DMS53 treated with DMSO at 0.1 percent for 48 hours (cell line): ENCODE data around the gene SULF2.
"Not testable (repeated sequence)": the region's sequence is repeated elsewhere in the genome, so short reads cannot be mapped to it uniquely, and the experiment has no call there.

Experiments
- DNase-seq: peaks from one replicate; lab custom pipeline; 2025; ENCODE audit not compliant: unreplicated experiment; lab: John Stamatoyannopoulos, UW

Gene SULF2

DNA sequence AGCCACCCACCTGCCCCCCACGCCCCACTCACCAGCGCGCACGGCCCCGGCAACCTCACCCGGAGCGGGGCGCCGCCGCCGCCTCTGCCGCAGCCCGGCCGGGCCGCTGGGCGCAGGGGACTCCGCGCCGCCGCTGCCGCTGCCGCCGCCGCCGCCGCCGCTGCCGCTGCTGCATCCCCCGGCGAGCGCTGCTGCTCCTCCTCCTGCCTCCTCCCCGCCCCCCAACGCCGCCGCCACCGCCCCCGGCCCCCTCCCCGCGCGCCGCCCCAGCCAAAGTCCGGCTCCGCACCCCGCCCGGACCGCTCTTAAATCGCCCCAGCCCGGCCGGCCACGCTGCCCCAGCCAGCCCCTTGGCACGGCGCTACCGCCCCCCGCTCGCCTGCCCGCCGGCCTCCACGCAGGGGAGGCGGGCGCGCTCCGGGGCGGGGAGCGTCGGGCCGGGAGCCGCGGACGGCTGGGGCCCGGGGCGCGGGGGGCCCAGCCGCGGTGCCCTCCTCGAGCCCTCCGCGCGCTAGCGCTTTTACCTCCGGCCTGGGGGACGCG is at the start of gene SULF2:
Gene SULF2, minus strand, starts transcription at position 171 of the 543 bp plus-strand sequence. CDS start 28,118 bp downstream, outside the sequence.
- no peak for DNase-seq

DNA sequence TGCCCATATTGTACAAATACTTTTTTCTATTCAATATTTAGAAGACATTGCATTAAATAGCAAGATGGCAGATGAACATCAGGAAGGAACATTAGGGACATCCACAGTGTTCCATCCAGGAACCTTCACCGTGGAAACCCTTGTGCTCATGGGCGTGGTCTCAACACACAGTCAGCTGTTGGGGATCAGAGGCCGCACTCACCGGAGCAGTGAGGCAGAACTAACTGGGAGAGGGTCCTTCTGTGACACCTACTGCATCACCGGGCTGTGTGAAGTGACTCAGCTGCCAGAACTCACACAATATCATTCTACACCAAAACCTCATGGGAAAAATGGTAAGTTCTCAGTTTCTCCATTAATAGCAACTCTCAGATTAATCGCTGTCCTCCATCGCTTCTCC is 46.4 kb upstream of the SULF2 start:
- DNase-seq = not testable (repeated sequence)

DNA sequence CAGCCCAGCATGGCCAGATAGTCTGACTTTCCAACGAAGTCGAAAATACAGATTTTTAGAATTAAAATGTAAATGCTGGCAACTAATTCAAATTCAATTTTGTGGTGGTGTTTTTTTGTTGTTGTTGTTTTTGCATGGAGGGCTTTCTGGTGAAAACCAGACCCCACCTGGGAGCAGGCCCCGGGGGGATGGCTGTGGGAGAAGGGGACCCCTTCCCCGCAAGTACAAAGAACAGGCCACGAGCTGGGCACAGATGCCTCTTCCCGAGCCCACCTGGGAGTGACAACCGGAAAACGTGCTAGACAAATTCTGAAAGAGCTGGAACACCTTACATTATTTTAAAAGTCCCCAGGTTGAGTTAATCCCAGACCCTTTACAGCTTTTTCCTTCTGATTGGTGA is 41.4 kb upstream of the SULF2 start:
- not testable (repeated sequence) for DNase-seq

DNA sequence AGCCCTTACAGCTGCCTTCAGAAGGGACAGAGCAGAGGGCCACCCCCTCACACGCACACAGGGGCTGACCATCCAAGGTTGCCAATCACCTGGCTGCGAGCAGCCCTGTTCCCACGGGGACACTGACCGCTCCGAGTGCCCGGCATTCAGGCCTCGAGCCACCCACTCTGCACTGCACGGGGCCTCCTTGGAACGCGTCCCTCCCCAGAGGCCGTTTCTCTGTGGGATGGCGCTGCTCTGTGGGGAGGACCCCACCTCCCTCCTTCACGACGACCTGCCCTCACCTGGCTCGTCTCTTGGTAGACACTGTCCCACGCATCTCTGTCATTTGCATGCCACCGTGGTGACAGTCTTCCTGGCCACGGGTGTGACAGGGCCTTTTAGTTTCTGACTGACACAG is 40.7 kb upstream of the SULF2 start:
- not testable (repeated sequence) for DNase-seq

DNA sequence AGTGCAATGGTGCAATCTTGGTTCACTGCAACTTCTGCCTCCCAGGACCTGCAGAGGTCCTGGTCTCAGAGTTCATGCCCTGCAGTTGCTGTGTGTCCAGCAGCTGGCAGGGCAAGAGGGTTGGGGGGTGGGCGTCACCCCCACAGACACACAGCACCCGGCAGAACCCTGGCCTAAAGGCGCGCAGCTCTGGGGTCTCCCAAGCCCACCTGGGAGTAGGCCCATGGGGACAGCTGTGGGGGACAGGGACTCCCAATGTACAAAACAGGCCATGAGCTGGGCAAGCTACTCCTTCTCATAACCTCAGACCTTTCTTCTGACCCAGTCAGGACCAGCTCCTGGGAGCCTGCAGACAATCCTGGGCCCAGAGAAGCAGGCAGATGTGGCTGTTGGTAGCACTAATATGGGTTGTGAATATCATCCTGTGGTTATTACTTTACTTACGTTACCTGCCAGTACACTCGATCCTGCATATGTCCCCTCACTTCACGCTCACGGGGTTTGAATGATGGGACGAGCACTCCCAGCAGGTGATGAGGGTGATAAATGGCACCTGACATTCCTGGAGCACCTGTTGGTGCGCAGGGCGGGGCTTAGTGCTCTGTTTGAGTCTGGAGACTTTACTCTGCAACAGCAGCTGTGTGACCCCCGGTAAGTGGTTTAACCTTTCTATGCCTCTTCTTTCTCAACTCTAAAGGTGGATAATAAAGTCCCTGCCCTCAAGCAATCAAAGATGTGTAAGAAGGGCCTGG is 39.9 kb upstream of the SULF2 start:
- DNase-seq = no peak

DNA sequence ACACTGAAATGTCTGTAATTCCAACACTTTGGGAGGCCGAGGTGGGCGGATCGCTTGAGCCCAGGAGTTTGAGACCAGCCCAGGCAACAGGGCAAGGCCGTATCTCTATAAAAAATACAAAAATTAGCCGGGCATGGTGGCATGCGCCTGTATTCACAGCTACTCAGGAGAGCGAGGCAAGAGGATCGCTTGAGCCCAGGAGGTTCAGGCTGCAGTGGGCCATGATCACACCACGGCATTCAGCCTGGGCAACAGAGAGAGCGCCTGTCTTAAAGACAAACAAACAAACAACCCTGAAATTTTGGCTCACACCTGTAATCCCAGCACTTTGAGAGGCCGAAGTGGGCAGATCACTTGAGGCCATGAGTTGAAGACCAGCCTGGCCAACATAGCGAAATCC is 38.7 kb upstream of the SULF2 start:
- not testable (repeated sequence) for DNase-seq

DNA sequence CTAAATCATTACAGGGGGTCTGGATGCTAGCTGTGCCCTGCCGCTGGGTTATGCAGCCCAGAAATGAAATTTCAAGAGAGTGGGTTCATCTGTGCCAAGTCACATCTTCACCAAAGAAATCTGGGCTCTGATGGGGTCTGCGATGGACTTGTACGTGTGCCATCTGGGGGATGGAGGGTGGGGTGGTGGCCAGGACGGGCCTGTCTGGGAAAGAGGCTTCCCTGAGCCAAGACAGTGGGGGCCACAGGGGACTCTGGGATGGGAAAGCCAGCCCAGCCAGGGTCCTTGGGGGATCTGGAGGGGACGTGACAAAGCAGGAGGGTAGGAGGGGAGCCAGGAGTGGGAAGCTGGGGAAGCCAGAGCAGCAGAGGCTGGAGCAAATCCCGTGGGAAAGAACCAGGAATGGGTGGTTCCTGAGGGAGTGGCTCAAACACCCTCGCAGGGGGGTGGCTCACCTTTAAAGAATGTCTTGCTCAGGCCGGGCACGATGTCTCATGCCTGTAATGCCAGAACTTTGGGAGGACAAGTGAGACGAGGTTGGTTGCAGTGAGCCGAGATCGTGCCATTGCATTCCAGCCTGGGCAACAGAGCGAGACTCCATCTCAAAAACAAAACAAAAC is 36.3 kb upstream of the SULF2 start:
- no peak for DNase-seq

DNA sequence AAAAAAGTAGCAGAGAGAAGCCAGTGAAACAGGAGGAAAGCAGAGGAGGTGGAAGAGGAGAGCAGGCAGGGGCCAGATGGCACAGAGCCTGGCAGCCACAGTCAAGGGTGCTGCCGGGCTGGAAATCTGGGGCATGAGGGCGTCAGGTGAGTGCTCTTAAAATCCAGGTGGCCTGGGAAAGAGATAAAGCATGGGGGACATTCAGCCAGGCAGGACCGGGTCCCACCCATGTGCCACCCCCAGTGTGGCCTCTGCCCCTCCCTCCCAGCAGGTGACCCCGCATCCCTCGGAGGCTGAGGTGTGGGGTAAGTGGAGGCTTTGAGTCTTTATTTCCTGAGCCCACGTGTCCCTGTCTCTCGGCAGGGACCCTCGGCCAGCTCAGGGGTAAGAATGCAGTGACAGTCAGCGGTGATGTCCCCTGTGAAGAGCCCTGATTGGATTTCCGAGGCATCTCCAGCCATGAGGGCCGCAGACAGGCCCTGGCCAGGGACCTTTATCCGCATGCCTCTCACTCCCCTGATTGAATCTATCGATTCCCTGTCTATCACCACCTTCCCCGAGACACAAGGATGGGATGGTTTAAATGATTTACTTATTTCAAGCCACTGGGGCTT is 33.8 kb upstream of the SULF2 start:
- no peak for DNase-seq

DNA sequence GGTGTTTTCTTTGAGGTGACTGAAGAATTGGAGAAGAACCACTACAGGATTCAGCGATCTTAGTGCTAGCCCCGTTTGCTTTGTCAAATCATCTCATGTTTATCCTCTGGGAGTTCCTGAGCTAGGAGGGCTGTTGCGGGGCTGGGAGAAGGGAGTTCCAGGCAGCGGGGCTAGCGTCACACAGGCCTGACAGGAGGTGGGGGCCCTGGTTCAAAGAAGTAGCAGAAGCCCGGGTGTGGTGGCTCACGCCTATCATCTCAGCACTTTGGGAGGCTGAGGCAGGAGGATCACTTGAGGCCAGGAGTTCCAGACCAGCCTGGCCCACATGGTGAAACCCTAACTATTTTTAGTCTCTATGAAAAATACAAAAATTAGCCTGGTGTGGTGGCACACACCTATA is 33.2 kb upstream of the SULF2 start:
- no peak for DNase-seq

DNA sequence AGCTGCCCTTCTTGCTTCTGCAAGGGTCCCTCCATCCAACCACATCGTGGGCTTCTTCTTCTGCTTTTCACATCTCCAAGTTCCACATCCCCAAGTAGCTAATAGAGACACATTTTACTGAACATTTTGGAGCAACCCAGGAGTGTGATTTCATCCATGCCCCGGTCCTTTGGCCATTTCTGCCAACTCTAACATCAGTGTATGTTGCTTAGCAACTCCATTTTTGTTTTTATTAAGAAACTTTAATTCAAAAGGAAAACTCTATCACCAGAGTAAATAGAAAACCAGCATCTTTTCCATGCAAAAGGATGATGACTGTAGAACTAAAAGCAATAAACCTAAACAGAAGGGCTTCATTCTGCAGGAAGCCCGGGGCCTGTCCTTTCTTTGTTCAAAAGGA is 32.7 kb upstream of the SULF2 start:
- DNase-seq = no peak

DNA sequence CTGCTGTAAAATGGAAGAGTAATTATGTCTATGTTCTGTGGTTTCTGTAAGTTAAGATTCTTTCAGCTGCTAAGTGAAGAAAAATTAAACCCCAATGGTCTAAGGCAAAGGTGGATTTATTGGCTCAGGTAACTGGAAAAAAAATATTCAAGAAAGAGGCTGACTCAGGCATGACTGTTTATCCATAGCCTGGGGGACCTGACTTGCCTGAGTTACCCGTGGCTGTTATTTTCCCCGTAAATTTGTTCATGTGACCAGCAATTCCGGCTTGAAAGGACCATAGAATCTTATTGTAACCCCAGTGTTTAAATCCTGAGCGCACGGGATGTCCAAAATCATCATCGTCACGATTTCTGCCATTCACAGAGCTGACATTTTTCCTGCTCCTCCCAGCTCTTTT is 32.3 kb upstream of the SULF2 start:
- DNase-seq = no peak

DNA sequence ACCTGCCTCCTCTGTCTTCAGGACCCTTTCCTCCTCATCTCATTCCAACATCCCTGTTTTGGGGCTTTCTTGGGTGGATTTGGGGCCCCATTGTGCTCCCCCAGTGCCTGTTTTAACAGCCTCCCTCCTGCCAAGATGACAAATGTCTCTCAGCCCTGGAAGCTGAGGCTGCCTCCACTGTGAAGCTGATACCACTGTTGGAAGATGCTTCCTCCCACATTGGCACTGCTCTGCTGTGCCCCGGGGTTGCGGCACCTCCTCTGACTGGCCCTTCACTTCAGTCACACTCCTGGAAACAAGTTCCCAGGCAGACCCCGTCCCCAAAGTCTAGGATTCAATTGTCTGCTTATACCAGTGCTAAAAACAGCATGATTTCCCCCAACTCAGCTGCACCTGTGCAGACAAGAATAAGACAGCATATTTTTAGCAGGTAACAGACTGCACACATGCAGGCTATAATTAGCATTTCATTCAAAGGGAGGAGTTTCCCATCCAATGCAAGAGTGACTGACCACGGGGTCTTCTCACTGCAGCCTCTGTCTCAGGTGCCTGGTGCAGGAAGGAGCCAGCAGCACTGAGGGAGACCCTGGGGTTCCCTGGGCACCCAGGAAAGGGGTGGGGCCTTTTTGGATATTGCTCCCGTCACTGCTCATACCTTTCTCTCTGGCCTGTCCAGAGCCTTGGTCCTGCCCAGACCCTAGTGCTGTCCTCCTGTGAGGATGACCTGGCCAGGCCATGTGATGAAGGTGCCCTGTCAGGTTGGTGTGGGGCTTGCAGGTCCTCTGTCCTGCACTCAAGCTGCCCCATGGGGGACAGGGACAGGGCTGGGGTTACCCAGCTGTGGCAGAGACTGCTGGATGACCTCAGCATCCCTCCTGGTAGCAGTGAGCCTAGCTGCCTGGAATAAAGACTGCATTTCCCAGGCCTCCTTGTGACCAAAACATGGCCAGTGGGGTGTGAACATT is 31.5 kb upstream of the SULF2 start:
- no peak for DNase-seq

DNA sequence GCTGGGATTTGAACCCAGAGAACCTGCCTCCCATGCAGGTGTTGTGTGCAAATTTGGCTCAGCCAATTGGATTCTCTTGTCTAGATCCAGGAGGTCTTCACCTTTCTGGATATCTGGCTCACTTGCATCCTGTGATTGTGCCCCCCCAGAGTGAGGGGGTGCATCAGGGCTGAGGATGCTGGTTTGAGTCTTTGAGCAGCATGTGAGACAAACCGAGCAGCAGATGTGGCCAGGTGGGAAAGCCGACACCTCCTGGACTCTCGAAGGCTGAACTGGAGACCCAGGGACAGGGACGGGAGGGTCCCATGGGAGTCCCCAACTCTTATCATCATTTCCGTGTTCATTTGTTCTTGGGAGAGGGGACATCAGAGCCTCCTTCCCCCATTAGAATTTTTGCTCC is 30.6 kb upstream of the SULF2 start:
- DNase-seq = no peak

DNA sequence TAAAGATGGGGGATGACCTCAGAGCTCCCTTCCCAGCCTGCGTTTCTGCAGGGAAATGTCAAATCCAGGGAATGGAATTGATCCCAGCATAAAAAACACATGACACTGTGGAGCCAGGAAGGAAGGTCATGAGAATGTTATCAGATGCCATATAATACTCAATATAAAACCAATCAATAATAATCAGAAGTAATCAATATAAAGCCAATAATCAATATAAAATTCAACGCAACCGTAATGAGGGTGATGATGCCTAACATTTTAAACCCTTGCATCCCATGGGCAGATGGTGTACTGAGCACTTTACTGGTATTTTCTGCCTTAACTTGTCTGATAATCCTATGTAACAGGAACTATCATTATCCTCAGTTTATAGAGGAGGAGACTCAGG is 30.1 kb upstream of the SULF2 start:
- DNase-seq = no peak

DNA sequence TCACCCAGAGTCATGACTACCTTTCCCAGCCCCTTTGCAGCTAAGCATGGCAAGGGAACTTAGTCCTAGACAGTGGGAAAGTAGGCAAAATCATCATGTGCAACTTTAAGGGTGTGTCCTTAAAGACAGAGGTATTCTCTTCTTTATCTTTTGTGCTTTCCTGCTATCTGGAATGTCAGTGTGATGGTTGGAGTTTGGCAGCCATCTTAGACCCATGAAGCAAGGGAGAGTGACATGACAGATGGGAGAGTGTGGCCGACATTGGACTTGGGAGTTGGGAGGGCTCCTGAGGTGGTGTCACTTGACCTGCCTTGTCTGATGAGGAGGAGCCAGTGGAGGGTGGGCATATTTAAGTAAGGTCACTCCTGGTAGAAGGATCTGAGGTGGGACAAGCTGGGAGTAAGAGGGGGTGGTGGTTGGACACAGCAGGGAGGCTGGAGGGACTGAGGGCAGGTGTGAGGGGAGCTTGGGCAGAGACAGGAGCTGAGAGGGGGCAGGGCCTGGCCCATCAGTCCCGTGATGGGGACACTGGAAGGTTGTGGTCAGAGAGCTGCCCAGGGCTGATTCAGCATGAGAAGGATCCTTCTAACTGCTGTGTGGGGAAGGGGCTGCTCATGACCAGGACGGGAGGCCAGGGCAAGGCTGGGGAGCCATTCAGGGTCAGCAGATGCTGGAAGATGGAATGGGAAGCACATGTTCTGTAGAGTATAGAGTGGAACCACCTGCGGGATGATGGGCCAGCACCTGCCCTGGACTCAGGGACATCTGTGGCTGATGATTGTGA is 29.5 kb upstream of the SULF2 start:
- DNase-seq = no peak

DNA sequence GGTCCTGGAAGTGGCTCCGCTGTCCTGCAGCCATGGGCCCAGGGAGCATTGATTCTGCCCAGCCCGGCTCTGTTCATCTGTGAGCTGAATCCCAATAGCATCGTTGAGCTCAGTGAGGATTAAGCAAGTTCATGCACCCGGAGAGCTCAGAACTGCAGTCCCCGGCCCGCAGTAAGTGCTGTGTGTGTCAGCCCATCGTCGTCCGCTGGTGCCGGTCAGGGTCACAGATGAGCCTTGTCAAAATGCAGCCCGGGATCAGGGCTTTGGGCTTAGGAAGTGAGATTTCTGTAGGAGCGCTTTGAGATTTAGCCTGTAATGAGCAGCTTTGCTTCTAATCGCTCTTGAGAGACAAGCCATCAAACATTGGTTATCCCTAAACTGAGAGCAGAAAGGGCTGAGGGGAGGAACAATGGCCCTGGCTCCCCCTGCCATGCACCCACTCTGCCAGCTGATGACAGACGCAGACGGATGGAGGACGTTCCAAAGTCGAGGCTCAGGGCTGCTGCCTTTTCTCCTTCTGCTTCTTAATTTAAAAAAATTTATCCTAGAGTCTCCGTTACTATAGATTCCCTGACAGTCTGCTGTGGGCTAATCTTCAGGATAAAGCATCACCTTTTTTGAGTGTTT is 25.6 kb upstream of the SULF2 start:
- no peak for DNase-seq

DNA sequence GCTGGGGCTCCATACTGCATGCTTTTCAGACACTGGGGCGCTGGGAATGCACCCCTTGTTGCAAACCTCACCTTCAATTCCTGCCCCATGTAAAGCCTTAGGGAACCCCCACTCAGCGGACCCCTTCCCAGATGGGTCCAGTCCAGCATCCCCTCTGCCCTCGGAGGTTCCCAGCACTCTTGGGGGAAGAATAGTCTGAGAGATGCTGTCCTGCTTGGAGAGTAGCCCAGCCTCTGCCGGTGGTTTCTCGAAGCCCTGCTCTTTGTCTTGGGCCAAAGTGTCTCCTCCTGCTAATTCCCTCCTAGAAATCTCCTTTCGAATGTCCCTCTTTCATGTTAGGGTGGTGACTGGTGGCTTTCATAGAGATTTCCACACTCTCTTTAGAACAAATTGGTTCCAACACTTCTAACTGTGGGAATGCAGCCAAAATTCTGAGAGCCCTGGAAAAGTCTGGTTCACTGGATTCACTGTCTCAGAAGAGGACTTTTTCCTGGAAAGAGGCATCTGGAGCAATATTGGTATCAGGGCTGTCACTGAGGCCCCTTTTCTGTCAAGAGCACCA is 24.9 kb upstream of the SULF2 start:
- DNase-seq = no peak

DNA sequence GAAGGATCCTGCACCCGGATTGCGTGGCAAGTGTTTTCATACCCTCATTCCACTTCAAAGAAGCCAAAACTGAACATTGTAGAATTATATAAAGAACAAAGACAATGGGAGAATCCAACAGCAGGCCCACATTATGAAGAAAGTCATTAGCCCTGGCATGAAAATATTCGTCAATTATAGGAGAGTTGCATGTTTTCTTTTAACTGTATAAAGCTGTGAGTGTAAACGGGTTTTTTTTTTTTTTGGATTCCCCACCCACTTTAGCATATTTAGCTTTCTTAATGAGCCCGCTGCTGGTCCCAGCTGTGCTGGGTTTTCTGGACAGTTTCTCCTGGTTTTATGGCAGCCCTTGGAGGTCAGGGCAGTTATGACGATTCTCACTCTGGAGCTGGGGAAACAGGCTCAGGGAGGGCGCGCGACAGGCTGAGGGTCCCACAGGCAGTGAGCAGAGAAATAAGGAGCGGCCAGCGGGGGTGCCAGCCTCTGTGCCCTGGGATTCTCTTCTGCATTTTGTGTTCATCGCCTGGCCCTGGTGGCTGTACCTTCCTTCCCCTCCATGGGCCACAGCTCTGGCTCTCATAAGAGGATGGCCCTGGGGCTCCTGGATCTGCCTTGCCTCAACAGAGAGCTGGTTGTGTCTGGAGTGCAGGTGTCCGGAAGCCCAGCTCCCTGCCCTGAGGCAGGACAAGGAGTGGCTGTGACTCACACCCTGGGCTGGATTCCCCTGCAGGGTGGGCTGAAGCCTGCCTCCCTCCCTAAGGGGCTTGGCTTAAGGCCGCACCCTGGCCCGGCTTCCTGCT is 24.1 kb upstream of the SULF2 start:
- DNase-seq = no peak

DNA sequence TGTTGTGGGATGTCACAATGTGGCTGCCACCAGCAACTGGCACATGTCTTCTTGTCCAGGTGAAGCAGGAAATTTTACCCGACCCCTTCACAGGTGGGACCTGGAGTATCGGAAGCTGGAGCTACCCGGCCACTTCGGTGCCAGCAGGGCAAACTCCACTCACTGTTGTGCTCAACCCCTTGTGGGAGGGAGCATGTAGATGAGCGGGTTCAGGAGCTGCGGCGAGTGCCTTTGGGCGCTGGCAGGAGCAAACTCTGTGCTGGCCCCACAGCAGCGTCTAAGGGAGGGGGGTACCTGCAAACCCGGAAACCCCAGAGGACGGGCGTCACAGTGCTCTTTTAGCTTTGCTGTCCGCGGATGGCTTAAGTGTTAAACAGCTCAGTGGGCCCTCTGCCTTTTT is 20.7 kb upstream of the SULF2 start:
- no peak for DNase-seq
